ENCODE measurements around the gene CSGALNACT2.

CSGALNACT2 gene

GRCh38 chr10:43233601-43234430 is 95.6 kb downstream of the CSGALNACT2 start:
- no peak overlapping the region for H3K27ac ChIP-seq
- TF ChIP-seq CTCF (conservative IDR thresholded peaks at IDR 0.05), result no peak

DNA sequence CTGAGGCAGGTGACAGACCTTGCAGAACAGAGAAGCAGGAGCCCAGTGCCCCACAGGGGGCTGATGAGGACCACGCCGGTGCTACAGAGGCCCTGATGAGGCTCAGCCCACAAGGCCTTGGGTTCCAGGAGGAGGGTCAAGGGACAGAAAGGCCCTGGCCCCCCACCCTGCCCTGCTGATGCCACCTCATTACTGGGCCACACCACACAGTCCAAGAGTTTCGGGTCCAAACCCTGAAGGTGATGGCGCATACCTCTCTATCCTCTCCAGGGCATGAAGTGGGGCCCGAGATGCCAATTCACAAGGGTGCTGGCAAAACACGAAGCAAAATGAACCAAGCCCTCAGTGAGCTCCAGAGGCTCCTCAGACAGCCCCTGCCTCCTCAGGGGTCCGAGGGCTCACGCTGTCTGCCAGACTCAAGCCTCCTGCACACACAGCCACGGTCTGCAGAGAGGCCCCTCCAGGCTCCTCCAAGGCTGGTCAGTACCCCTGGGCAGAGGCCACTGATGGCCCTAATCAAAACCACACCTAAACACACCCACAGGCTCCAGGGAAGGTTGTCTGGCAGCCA is 96.3 kb downstream of the CSGALNACT2 start:
- no peak for TF ChIP-seq CTCF (conservative IDR thresholded peaks at IDR 0.05)
- H3K27ac ChIP-seq, result no peak overlapping the region

Data from VCaP (cell line).